GM19025 (cell line): ENCODE results near the gene TUBB1.
"Not testable (repeated sequence)": the region's sequence is repeated elsewhere in the genome, so short reads cannot be mapped to it uniquely, and the experiment has no call there.

Source experiments
- ATAC-seq: cut with Tn5 transposase; IDR thresholded peaks from one replicate; pipeline ENCODE4 v1.9.1; 2021; ENCODE audit warnings: mild to moderate bottlenecking, low read depth, moderate library complexity; ENCODE audit not compliant: unreplicated experiment

TUBB1 gene

GRCh38 chr20:59004763-59005522 lies 14.3 kb upstream of the TUBB1 start:
- ATAC-seq: peak; percentile 54

GRCh38 chr20:59005523-59006166 lies 13.6 kb upstream of the TUBB1 start:
- ATAC-seq: no peak

GRCh38 chr20:59006167-59006863 lies 12.9 kb upstream of the TUBB1 start:
- no peak for ATAC-seq

GRCh38 chr20:59006864-59007664 lies 12.2 kb upstream of the TUBB1 start, which contains the start of gene CTSZ:
TSS of gene CTSZ (minus strand) at chr20:59007254. CDS start at chr20:59007128, 126 bp downstream.
- peak; percentile 35 for ATAC-seq

GRCh38 chr20:59007665-59008511 lies 11.3 kb upstream of the TUBB1 start:
- ATAC-seq: no peak

GRCh38 chr20:59008715-59009336 lies 10.4 kb upstream of the TUBB1 start:
- ATAC-seq: no peak

GRCh38 chr20:59010321-59010994 lies 8.8 kb upstream of the TUBB1 start:
- ATAC-seq: no peak

GRCh38 chr20:59010995-59011873 lies 8.0 kb upstream of the TUBB1 start:
- no peak for ATAC-seq

- not testable (repeated sequence) for ATAC-seq
Measured at GRCh38 chr20:59011874-59012157, 7.4 kb upstream of the TUBB1 start.

GRCh38 chr20:59013031-59013951 lies 5.9 kb upstream of the TUBB1 start:
- no peak for ATAC-seq

GRCh38 chr20:59013959-59014608 lies 5.1 kb upstream of the TUBB1 start:
- ATAC-seq: no peak

- no peak for ATAC-seq
Measured at GRCh38 chr20:59014680-59015389, 4.4 kb upstream of the TUBB1 start.

- no peak for ATAC-seq
Measured at GRCh38 chr20:59015411-59015810, 3.8 kb upstream of the TUBB1 start.

- ATAC-seq: no peak
Measured at GRCh38 chr20:59015812-59016711, 3.2 kb upstream of the TUBB1 start.
